ENCODE results near the gene ATG16L2. TPM values are rescaled to one million over a fixed set of nuclear protein-coding genes. Genes with fewer than 3 reads are reported as not detected.
"Not testable (repeated sequence)": the region's sequence is repeated elsewhere in the genome, so short reads cannot be mapped to it uniquely, and the experiment has no call there.

The ATG16L2 gene
- total RNA-seq, 4 donors from 2014 or later = 21.7 to 46.5 (median 26.4) TPM

DNA sequence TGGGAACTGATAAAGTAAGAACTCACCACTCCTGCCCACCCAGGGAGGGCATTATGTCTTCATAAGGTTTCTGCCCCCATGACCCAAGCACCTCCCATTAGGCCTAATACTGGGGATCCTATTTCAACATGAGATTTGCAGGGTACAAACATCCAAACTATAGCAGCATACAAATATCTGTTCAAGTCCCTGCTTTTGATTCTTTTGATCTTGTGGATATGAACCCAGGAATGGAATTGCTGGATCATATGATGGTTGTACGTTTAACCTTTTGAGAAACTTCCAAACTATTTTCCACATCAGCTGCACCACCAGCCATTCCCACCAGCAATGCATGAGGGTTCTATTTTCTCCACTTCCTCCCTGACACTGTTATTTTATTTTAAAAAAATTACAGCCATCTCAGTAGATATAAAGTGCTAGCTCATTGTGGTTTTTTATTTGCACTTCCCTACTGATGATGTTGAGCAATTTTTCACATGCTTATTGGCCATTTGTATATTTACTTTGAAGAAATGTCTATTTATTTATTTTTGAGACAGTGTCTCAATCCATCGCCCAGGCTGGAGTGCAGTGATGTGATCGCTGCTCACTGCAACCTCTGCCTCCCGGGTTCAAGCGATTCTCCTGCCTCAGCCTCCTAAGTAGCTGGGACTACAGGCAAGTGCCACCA is 7.1 kb upstream of the ATG16L2 start:
- DNase-seq = no peak
- Histone ChIP-seq H3K27ac (peak overlapping the region in 3 of 4 donors; percentile 45 to 75 (median 60)), H3K27me3 (no peaks in the 10 kb centered on the region), H3K4me1 (peaks cover 0 to 27% (median 0%) of the 10 kb centered on the region in 3 donors), H3K9me3 (no peaks in the 10 kb centered on the region), H3K36me3 (peaks cover 0 to 25% (median 0%) of the 10 kb centered on the region in 3 donors), H3K4me3 (no peak overlapping the region)
- WGBS, 2 donors = 64 to 67% methylated on average over 5 of the region's 5 CpGs
- TF ChIP-seq POLR2A (IDR thresholded peaks at IDR 0.05) = no peak
- TF ChIP-seq, protein P1, sequence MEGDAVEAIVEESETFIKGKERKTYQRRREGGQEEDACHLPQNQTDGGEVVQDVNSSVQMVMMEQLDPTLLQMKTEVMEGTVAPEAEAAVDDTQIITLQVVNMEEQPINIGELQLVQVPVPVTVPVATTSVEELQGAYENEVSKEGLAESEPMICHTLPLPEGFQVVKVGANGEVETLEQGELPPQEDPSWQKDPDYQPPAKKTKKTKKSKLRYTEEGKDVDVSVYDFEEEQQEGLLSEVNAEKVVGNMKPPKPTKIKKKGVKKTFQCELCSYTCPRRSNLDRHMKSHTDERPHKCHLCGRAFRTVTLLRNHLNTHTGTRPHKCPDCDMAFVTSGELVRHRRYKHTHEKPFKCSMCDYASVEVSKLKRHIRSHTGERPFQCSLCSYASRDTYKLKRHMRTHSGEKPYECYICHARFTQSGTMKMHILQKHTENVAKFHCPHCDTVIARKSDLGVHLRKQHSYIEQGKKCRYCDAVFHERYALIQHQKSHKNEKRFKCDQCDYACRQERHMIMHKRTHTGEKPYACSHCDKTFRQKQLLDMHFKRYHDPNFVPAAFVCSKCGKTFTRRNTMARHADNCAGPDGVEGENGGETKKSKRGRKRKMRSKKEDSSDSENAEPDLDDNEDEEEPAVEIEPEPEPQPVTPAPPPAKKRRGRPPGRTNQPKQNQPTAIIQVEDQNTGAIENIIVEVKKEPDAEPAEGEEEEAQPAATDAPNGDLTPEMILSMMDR (IDR thresholded peaks at IDR 0.05) = no peak
- intact Hi-C loops (cut with DNase I) = no loop called here

DNA sequence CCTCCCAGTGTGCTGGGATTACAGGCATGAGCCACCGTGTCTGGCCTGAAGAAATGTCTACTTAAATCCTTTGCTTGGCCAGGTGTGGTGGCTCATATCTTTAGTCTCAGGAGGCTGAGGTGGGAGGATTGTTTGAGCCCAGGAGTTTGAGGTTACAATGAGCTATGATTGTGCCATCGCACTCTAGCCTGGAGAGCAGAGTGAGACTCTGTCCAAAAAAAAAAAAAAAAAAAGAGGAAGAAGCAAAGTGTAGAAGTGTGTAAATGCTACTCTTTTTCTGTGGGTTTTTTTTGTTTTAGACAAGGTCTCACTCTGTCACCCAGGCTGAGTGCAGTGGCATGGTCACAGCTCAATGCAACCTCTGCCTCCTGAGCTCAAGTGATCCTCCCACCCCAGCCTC is 6.4 kb upstream of the ATG16L2 start:
- intact Hi-C loops (cut with DNase I) = no loop called here
- H3K27ac ChIP-seq = peak overlapping the region in 3 of 4 donors; percentile 45 to 75 (median 60)

DNA sequence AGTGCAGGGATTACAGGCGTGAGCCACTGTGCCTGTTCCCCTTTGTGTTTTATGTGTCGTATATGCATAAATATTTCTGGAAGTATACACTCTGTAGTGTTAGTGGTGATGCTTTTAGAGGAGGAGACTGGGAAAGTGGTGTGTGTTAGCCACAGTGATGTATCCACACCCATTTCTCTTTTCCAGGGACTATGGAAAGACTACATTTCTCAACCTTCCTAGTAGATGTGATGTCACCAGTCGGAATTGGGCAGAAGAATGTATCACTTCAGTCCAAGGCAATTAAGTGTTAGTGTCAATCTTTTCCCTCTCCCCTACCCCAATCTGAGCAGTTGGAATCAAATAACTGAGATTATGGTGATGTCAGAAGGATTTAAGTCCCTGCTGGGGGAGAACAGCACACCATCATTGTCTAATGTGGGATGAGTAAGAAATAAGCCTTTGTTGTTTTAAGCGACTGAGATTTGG is 5.8 kb upstream of the ATG16L2 start:
- 75 to 84% methylated on average over 4 of the region's 4 CpGs for WGBS, 2 donors
- H3K27me3 ChIP-seq = no peaks in the 10 kb centered on the region
- H3K4me3 ChIP-seq = no peak overlapping the region
- H3K36me3 ChIP-seq = peaks cover 0 to 25% (median 0%) of the 10 kb centered on the region in 3 donors
- intact Hi-C loops (cut with DNase I) = no loop called here
- no peak for DNase-seq
- H3K27ac ChIP-seq = peak overlapping the region in 3 of 4 donors; percentile 1 to 36 (median 36)
- no peaks in the 10 kb centered on the region for H3K9me3 ChIP-seq
- TF ChIP-seq POLR2A (IDR thresholded peaks at IDR 0.05) = no peak
- TF ChIP-seq, protein P1 (IDR thresholded peaks at IDR 0.05) = no peak
- peaks cover 8 to 39% (median 9%) of the 10 kb centered on the region in 3 donors for H3K4me1 ChIP-seq

More for the DNA sequence above, 6.4 kb upstream of the ATG16L2 start:
- H3K9me3 ChIP-seq = no peaks in the 10 kb centered on the region
- no peak for TF ChIP-seq POLR2A (IDR thresholded peaks at IDR 0.05)
- TF ChIP-seq, protein P1 (IDR thresholded peaks at IDR 0.05) = no peak
- no peaks in the 10 kb centered on the region for H3K27me3 ChIP-seq
- no peak for DNase-seq
- H3K4me3 ChIP-seq = no peak overlapping the region
- H3K36me3 ChIP-seq = peaks cover 0 to 25% (median 0%) of the 10 kb centered on the region in 3 donors
- 66 to 71% methylated on average over 2 of the region's 2 CpGs for WGBS, 2 donors
- H3K4me1 ChIP-seq = peaks cover 3 to 33% (median 5%) of the 10 kb centered on the region in 3 donors

DNA sequence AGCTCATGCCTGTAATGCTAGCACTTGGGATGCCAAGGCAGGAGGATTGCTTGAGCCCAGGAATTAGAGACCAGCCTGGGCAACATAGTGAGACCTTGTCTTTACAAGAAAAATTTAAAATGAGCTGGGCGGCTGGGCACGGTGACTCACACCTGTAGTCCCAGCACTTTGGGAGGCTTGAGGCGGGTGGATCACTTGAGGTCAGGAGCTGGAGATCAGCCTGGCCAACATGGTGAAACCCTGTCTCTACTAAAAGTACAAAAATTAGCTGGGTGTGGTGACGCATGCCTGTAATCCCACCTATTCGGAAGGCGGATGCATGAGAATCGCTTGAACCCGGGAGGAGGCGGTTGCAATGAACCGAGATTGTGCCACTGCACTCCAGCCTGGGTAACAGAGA is 2.5 kb upstream of the ATG16L2 start:
- peaks cover 26 to 62% (median 35%) of the 10 kb centered on the region in 3 donors for H3K4me1 ChIP-seq
- WGBS, 2 donors = 86 to 98% methylated on average over 7 to 10 of the region's 10 CpGs
- H3K9me3 ChIP-seq; DNase-seq; intact Hi-C loops (cut with DNase I); H3K27ac ChIP-seq; H3K4me3 ChIP-seq; H3K27me3 ChIP-seq: not testable (repeated sequence)
- peaks cover 0 to 32% (median 0%) of the 10 kb centered on the region in 3 donors for H3K36me3 ChIP-seq

DNA sequence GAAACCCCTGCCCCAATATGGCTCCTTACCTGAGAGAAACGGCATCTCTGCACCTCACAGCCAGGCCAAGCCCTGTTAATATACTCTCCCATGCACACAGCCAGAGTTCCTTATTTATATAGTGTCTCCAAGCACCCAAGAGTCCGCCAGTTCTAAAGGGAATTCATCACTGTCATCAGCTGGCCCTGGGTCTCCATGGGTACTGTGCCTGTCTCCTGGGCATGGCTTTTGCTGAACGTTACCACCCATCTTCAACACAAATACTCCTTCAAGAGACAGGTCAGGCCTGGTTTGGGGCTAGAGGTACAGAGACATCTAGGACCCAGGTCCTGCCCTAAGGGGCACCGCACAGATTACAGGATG is 1.6 kb upstream of the ATG16L2 start:
- 20 to 24% methylated on average over 4 of the region's 4 CpGs for WGBS, 2 donors
- H3K4me1 ChIP-seq = peaks cover 27 to 60% (median 36%) of the 10 kb centered on the region in 3 donors
- peak overlapping the region; percentile 84 to 91 (median 88) for H3K4me3 ChIP-seq
- H3K36me3 ChIP-seq = peaks cover 0 to 41% (median 0%) of the 10 kb centered on the region in 3 donors
- intact Hi-C loops (cut with DNase I) = no loop called here
- no peaks in the 10 kb centered on the region for H3K9me3 ChIP-seq
- H3K27me3 ChIP-seq = no peaks in the 10 kb centered on the region
- no peak for DNase-seq
- TF ChIP-seq, protein P1 (IDR thresholded peaks at IDR 0.05) = no peak
- TF ChIP-seq POLR2A (IDR thresholded peaks at IDR 0.05) = no peak
- H3K27ac ChIP-seq = peak overlapping the region; percentile 93 to 99 (median 96)

Data from esophagus squamous epithelium (tissue), 5 donors.